ENCODE data around the gene CYP1A1. TPM values are rescaled to one million over a fixed set of nuclear protein-coding genes. Genes with fewer than 3 reads are reported as not detected.

Gene CYP1A1
- 1 to 10 TPM in 3 of 4 donors, not detected in 1; 1.9 to 8.3 (median 3.6) TPM for total RNA-seq

GRCh38 chr15:74725225-74725774 is at the start of gene CYP1A1:
Gene CYP1A1 (minus strand): TSS chr15:74725528. CDS start chr15:74723097, 2,431 bp downstream.
- DNase-seq (ENCODE audit: low spot score): no peak
- ATAC-seq (ENCODE audit: low FRiP score): peak; percentile 37
- TF ChIP-seq CTCF (IDR thresholded peaks at IDR 0.05): no peak

GRCh38 chr15:74773731-74774252 is 48.5 kb upstream of the CYP1A1 start:
- ATAC-seq (ENCODE audit: low FRiP score): no peak
- no peak for DNase-seq (ENCODE audit: low spot score)
- TF ChIP-seq CTCF (IDR thresholded peaks at IDR 0.05): no peak

GRCh38 chr15:74773329-74773728 is 48.0 kb upstream of the CYP1A1 start:
- no peak for DNase-seq (ENCODE audit: low spot score)
- ATAC-seq (ENCODE audit: low FRiP score): no peak
- no peak for TF ChIP-seq CTCF (IDR thresholded peaks at IDR 0.05)

GRCh38 chr15:74770211-74770903 is 45.0 kb upstream of the CYP1A1 start:
- peak; percentile 7 for ATAC-seq (ENCODE audit: low FRiP score)
- TF ChIP-seq CTCF (IDR thresholded peaks at IDR 0.05): no peak
- no peak for DNase-seq (ENCODE audit: low spot score)

- DNase-seq (ENCODE audit: low spot score) (no peak), ATAC-seq (ENCODE audit: low FRiP score) (no peak)
- no peak for TF ChIP-seq CTCF (IDR thresholded peaks at IDR 0.05)
Measured at GRCh38 chr15:74769463-74770025, 44.2 kb upstream of the CYP1A1 start.

- TF ChIP-seq CTCF (IDR thresholded peaks at IDR 0.05): peak in 2 of 3 donors; percentile 16 to 88
- ATAC-seq (ENCODE audit: low FRiP score): no peak
- DNase-seq (ENCODE audit: low spot score): no peak
Measured at GRCh38 chr15:74768771-74769342, 43.5 kb upstream of the CYP1A1 start.

Measured in omental fat pad (tissue), 4 donors.